ENCODE data around the gene CNTFR.
A peak's percentile ranks its signal among the peaks of the same experiment; 100 is the strongest.

CNTFR gene

GRCh38 chr9:34629491-34629808 lies 39.9 kb upstream of the CNTFR start:
- POLR2A ChIA-PET = no interaction called here
- DNase-seq (ENCODE audit: low read depth, low spot score) = no peak
- no peak overlapping the region for H3K4me3 ChIP-seq (ENCODE audit: low read depth, low read length)
- CTCF ChIA-PET = interaction anchor here (1.6 to 10.9 kb wide), 6 partner anchors 8 to 73 kb away, joined by 3 to 274 read pairs (median 73); partner anchors contain the start of genes DCTN3, GALT, RPP25L and SIGMAR1
- TF ChIP-seq CTCF (IDR thresholded peaks at IDR 0.05; ENCODE audit: insufficient read depth, low read length, missing control alignments) = no peak

DNA sequence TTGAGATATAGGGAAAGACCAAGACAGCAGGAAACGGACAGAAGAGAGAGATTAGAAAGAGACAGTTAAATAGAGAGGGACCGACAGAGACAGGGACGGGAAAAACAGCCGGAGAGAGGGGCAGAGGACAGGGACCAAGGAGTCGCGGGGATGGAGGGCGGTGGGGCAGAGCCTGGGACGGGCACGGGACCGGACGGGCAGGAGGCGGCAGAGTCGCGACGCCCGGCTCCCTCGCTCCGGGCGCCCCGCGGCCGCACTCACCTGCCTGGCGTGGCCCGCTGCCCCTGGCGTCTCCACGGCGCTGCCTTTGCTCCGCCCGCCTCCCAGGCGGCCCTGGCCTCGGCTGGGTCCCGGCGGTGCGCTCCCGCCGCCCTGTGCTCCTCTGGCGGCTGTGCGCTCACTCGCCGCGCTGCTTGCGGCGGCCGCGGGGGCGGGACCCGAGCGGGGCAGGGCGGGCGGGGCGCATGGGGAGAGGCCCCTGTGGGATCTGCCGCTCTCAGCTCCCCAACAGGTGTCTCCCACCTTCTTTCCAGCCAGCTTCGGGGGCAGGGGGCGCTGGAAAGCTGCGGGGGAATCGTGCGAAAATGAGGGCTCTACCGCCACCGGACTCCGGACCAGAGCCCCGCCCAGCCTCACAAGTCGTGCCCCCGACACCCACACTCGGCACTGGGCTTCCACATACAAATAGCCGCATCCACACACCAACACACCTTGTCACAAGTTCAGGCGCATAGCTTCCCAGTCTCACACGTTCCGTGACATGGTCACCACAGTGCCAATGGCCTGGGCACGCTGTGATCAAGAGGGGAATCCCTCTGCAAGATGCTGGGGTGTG lies 39.3 kb upstream of the CNTFR start, which contains the start of gene ARID3C:
ARID3C (minus strand) TSS at position 411 of the 835 bp plus-strand sequence. CDS start 1,052 bp downstream, outside the sequence.
- POLR2A ChIA-PET = no interaction called here

GRCh38 chr9:34627716-34628655 lies 38.5 kb upstream of the CNTFR start:
- no peak for TF ChIP-seq CTCF (IDR thresholded peaks at IDR 0.05; ENCODE audit: insufficient read depth, low read length, missing control alignments)
- no peak overlapping the region for H3K4me3 ChIP-seq (ENCODE audit: low read depth, low read length)
- ChIA-PET CTCF (interaction anchor here (1.7 to 10.9 kb wide), 2 partner anchors 10 to 13 kb away, joined by 8 to 274 read pairs; partner anchors contain the start of genes RPP25L and SIGMAR1), POLR2A (no interaction called here)
- DNase-seq (ENCODE audit: low read depth, low spot score) = no peak

More for the DNA sequence above, 39.3 kb upstream of the CNTFR start, which contains the start of gene ARID3C:
- CTCF ChIA-PET = interaction anchor here (1.6 to 10.9 kb wide), 5 partner anchors 7 to 74 kb away, joined by 3 to 274 read pairs (median 8); partner anchors contain the start of genes DCTN3, RPP25L and SIGMAR1
- DNase-seq (ENCODE audit: low read depth, low spot score) = no peak
- TF ChIP-seq CTCF (IDR thresholded peaks at IDR 0.05; ENCODE audit: insufficient read depth, low read length, missing control alignments) = no peak
- peak within 1 kb of the TSS; percentile 39 for H3K4me3 ChIP-seq (ENCODE audit: low read depth, low read length)

- no peak for DNase-seq (ENCODE audit: low read depth, low spot score)
- CTCF ChIA-PET = interaction anchor here (1.3 to 2.3 kb wide), 8 partner anchors 8 to 124 kb away, joined by 3 to 28 read pairs (median 8); partner anchors contain the start of genes RPP25L and SIGMAR1
- H3K4me3 ChIP-seq (ENCODE audit: low read depth, low read length) = no peak overlapping the region
- no peak for TF ChIP-seq CTCF (IDR thresholded peaks at IDR 0.05; ENCODE audit: insufficient read depth, low read length, missing control alignments)
- POLR2A ChIA-PET = no interaction called here
These were observed 35.6 kb upstream of the CNTFR start for GRCh38 chr9:34625186-34625486.

- DNase-seq (ENCODE audit: low read depth, low spot score) = no peak
- no peak for TF ChIP-seq CTCF (IDR thresholded peaks at IDR 0.05; ENCODE audit: insufficient read depth, low read length, missing control alignments)
- CTCF ChIA-PET = interaction anchor here (1.7 to 5.3 kb wide), 6 partner anchors 8 to 14 kb away, joined by 5 to 138 read pairs (median 14); partner anchors contain the start of genes ARID3C, RPP25L and SIGMAR1
- H3K4me3 ChIP-seq (ENCODE audit: low read depth, low read length) = no peak overlapping the region
- POLR2A ChIA-PET = no interaction called here
These were observed 35.1 kb upstream of the CNTFR start for GRCh38 chr9:34624475-34625185.
